Naive thymus-derived CD8-positive, alpha-beta T cell (primary cell): Measurements from ENCODE around the gene APOC1. TPM values are rescaled to one million over a fixed set of nuclear protein-coding genes. Genes with fewer than 3 reads are reported as not detected.
"Not testable (repeated sequence)": the region's sequence is repeated elsewhere in the genome, so short reads cannot be mapped to it uniquely, and the experiment has no call there.

Experiments
- ATAC-seq, 2 donors: fragments of 150-1000 bp; cut with Tn5 transposase in 1 of 2; sonication (Bioruptor Pico), chemical (Tn5 transposase) in 1 of 2; 1 replicate in 1 of 2; 2 replicates in 1 of 2; pipeline ENCODE4 v1.10.0; 2021; ENCODE audit warnings: mild to moderate bottlenecking in 2 of 2, moderate library complexity in 2 of 2
- POLR2A ChIA-PET: fragments of 350-600 bp; sonication (Branson Sonifier 250); formaldehyde crosslinking; loops from one replicate; lab custom pipeline; 2021; ENCODE audit warnings: antibody characterized with exemption; lab: Charles Lee
- DNase-seq, 10 donors: peaks; one replicate each; pipeline versions ENCODE4 v3.0.0 to v3.0.0-alpha.2; 2020 to 2022
- H3K27ac Mint-ChIP-seq, 10 donors: one replicate each; pipeline ENCODE4 v1.8.0; 2020 to 2022; ENCODE audit warnings: mild to moderate bottlenecking in 10 of 10, mixed read lengths in 10 of 10, moderate library complexity in 4 of 10, inconsistent platforms in 1 of 10
- H3K27me3 Mint-ChIP-seq, 5 donors: one replicate each; pipeline ENCODE4 v1.8.0; 2021 to 2022; ENCODE audit warnings: mixed read lengths in 5 of 5
- H3K36me3 Mint-ChIP-seq, 3 donors: one replicate each; pipeline ENCODE4 v1.8.0; 2020 to 2022; ENCODE audit warnings: mixed read lengths in 3 of 3, mild to moderate bottlenecking in 2 of 3, inconsistent platforms in 1 of 3
- H3K4me1 Mint-ChIP-seq, 4 donors: one replicate each; pipeline ENCODE4 v1.8.0; 2021 to 2022; ENCODE audit warnings: mixed read lengths in 4 of 4
- H3K4me3 Mint-ChIP-seq, 10 donors: one replicate each; pipeline ENCODE4 v1.8.0; 2020 to 2022; ENCODE audit warnings: mild to moderate bottlenecking in 10 of 10, mixed read lengths in 10 of 10, moderate library complexity in 6 of 10, inconsistent platforms in 1 of 10
- H3K9me3 Mint-ChIP-seq, 9 donors: one replicate each; pipeline ENCODE4 v1.8.0; 2020 to 2022; ENCODE audit warnings: mixed read lengths in 9 of 9, mild to moderate bottlenecking in 3 of 9, inconsistent platforms in 1 of 9, moderate library complexity in 1 of 9
- polyA plus RNA-seq, 3 donors: library from polyadenylated mRNA; unstranded; fragments of 300-500 nt; fragmentation: Illumina TruSeq; gene quantifications; one replicate each; pipeline ENCODE4 v1.2.3, GENCODE V29; 2021
- total RNA-seq, 8 experiments: library from RNA in 2 of 8; stranded (reverse) in 2 of 8; gene quantifications; one replicate each; pipeline ENCODE4 v1.2.3 and lab custom pipeline; 2021 to 2026

APOC1 gene
- total and polyA plus RNA-seq, 5 experiments from 2014 or later, result 1.4 TPM; not detected in 4

DNA sequence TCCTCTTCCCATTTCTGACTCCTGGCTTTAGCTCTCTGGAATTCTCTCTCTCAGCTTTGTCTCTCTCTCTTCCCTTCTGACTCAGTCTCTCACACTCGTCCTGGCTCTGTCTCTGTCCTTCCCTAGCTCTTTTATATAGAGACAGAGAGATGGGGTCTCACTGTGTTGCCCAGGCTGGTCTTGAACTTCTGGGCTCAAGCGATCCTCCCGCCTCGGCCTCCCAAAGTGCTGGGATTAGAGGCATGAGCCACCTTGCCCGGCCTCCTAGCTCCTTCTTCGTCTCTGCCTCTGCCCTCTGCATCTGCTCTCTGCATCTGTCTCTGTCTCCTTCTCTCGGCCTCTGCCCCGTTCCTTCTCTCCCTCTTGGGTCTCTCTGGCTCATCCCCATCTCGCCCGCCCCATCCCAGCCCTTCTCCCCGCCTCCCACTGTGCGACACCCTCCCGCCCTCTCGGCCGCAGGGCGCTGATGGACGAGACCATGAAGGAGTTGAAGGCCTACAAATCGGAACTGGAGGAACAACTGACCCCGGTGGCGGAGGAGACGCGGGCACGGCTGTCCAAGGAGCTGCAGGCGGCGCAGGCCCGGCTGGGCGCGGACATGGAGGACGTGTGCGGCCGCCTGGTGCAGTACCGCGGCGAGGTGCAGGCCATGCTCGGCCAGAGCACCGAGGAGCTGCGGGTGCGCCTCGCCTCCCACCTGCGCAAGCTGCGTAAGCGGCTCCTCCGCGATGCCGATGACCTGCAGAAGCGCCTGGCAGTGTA lies 6.2 kb upstream of the APOC1 start:
- peaks cover 8 to 19% (median 12%) of the 10 kb centered on the region in 4 donors for H3K4me1 Mint-ChIP-seq
- H3K9me3 Mint-ChIP-seq, result no peaks in the 10 kb centered on the region
- H3K27ac Mint-ChIP-seq, result no peak overlapping the region
- DNase-seq (no peak), ATAC-seq (no peak)
- H3K36me3 Mint-ChIP-seq, result peaks cover 0 to 8% (median 0%) of the 10 kb centered on the region in 3 donors
- peaks cover 12 to 49% (median 23%) of the 10 kb centered on the region in 5 donors for H3K27me3 Mint-ChIP-seq
- POLR2A ChIA-PET, result interaction anchor here (0.5 to 0.6 kb wide), 2 partner anchors 8 to 402 kb away, joined by 6 to 8 read pairs; no protein-coding TSS in a partner anchor
- no peak overlapping the region for H3K4me3 Mint-ChIP-seq

DNA sequence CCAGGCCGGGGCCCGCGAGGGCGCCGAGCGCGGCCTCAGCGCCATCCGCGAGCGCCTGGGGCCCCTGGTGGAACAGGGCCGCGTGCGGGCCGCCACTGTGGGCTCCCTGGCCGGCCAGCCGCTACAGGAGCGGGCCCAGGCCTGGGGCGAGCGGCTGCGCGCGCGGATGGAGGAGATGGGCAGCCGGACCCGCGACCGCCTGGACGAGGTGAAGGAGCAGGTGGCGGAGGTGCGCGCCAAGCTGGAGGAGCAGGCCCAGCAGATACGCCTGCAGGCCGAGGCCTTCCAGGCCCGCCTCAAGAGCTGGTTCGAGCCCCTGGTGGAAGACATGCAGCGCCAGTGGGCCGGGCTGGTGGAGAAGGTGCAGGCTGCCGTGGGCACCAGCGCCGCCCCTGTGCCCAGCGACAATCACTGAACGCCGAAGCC lies 5.6 kb upstream of the APOC1 start:
- Mint-ChIP-seq H3K4me1 (peaks cover 8 to 19% (median 11%) of the 10 kb centered on the region in 4 donors), H3K36me3 (peaks cover 0 to 3% (median 0%) of the 10 kb centered on the region in 3 donors), H3K27me3 (peaks cover 12 to 55% (median 26%) of the 10 kb centered on the region in 5 donors), H3K4me3 (no peak overlapping the region), H3K27ac (peak overlapping the region in 1 of 10 donors; percentile 76), H3K9me3 (no peaks in the 10 kb centered on the region)
- no peak for ATAC-seq
- no peak for DNase-seq
- POLR2A ChIA-PET, result interaction anchor here (0.5 kb wide), 1 partner anchor 401 kb away, joined by 6 read pairs; no protein-coding TSS in a partner anchor

DNA sequence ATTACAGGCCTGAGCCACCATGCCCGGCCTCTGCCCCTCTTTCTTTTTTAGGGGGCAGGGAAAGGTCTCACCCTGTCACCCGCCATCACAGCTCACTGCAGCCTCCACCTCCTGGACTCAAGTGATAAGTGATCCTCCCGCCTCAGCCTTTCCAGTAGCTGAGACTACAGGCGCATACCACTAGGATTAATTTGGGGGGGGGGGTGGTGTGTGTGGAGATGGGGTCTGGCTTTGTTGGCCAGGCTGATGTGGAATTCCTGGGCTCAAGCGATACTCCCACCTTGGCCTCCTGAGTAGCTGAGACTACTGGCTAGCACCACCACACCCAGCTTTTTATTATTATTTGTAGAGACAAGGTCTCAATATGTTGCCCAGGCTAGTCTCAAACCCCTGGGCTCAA lies 4.6 kb upstream of the APOC1 start:
- Mint-ChIP-seq H3K36me3 (peaks cover 0 to 3% (median 0%) of the 10 kb centered on the region in 3 donors), H3K27ac (peak overlapping the region in 1 of 10 donors; percentile 76), H3K27me3 (peaks cover 17 to 63% (median 31%) of the 10 kb centered on the region in 5 donors), H3K4me1 (peaks cover 12 to 25% (median 18%) of the 10 kb centered on the region in 4 donors), H3K4me3 (no peak overlapping the region), H3K9me3 (no peaks in the 10 kb centered on the region)
- POLR2A ChIA-PET, result no interaction called here
- ATAC-seq (no peak), DNase-seq (no peak)

DNA sequence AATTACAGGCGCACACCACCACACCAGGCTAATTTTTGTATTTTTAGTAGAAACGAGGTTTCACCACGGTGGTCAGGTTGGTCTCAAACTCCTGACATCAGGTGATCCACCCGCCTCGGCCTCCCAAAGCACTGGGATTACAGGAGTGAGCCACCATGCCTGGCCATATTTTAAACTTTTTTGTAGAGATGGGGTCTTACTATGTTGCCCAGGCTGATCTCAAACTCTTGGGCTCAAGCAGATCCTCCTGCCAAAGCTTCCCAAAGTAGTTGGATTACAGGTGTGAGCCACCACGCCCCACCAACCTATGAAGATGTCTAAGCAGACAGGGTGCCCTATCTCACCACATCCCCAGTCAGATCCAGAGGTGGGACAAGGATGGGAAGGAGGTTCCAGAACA lies 2.5 kb upstream of the APOC1 start:
- Mint-ChIP-seq H3K4me1 (peaks cover 7 to 12% (median 10%) of the 10 kb centered on the region in 4 donors), H3K27me3 (peaks cover 13 to 51% (median 23%) of the 10 kb centered on the region in 5 donors), H3K27ac (peak overlapping the region in 1 of 10 donors; percentile 83), H3K4me3 (peak overlapping the region in 1 of 10 donors; percentile 6)
- H3K36me3 Mint-ChIP-seq, POLR2A ChIA-PET, H3K9me3 Mint-ChIP-seq, DNase-seq, ATAC-seq: not testable (repeated sequence)

DNA sequence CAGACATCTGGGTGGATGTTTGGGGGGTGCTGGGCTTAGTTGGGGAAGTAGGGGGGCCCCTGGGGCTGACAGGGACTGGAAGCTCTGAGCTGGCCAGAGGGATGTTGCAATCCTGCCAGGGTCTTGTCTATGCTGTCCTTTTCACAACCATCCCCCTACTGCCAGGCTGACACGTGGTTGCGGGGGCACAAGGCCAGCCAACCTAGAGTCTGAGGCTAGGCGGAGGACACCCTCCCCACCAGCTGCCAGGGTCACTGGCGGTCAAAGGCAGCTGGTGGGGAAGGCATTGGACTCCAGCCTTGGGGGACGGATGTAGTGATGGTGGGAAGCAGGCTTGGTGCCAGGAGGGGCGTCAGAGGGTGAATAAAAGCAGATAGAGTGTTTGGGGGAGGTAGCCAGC lies 1.6 kb upstream of the APOC1 start:
- Mint-ChIP-seq H3K27me3 (peaks cover 13 to 43% (median 22%) of the 10 kb centered on the region in 5 donors), H3K27ac (no peak overlapping the region), H3K9me3 (no peaks in the 10 kb centered on the region), H3K4me1 (peaks cover 7 to 12% (median 9%) of the 10 kb centered on the region in 4 donors), H3K36me3 (peaks cover 0 to 2% (median 0%) of the 10 kb centered on the region in 3 donors), H3K4me3 (peak overlapping the region in 1 of 10 donors; percentile 7)
- DNase-seq (no peak), ATAC-seq (no peak)
- POLR2A ChIA-PET, result no interaction called here

DNA sequence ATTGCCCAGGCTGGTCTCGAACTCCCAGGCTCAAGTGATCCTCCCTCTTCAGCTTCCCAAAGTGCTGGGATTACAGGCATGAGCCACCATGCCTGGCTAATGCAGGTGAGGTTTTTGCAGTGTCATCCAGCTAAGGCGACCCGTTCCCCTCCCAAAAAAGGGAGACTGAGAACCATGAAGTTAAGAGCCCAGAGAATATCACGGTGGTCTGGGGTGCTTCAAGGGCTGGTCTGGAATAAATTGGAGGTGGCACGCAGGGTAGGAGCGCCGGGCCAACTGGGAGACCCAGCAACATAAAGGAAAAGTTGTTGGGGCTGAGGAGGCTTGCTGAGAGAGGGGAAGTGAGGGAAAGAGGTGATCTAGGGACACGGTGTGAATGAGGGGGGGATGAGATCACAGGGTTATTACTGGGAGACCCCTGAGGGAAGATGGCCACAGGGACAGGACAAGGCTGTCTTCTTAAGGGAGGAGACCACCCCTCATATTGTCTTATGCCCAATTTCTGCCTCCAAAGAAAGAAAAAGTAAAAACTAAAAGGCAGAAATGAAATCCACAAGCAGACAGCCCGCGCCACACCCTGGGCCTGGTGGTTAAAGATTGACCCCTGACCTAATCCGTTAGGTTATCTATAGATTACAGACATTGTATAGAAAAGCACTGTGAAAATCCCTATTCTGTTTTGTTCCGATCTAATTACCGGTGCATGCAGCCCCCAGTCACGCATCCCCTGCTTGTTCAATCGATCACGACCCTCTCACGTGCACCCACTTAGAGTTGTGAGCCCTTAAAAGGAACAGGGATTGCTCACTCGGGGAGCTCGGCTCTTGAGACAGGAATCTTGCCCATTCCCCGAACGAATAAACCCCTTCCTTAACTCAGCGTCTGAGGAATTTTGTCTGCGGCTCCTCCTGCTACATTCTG lies 636 bp upstream of the APOC1 start:
- not testable (repeated sequence) for H3K9me3 Mint-ChIP-seq, ATAC-seq, DNase-seq, H3K36me3 Mint-ChIP-seq
- peaks cover 7 to 12% (median 9%) of the 10 kb centered on the region in 4 donors for H3K4me1 Mint-ChIP-seq
- H3K27me3 Mint-ChIP-seq, result peaks cover 11 to 37% (median 19%) of the 10 kb centered on the region in 5 donors
- POLR2A ChIA-PET, result interaction anchor here (0.6 kb wide), 1 partner anchor 129 kb away, joined by 4 read pairs; no protein-coding TSS in a partner anchor
- H3K27ac Mint-ChIP-seq, result peak overlapping the region in 2 of 10 donors; percentile 70 to 72
- peak overlapping the region; percentile 37 to 91 (median 87) for H3K4me3 Mint-ChIP-seq

DNA sequence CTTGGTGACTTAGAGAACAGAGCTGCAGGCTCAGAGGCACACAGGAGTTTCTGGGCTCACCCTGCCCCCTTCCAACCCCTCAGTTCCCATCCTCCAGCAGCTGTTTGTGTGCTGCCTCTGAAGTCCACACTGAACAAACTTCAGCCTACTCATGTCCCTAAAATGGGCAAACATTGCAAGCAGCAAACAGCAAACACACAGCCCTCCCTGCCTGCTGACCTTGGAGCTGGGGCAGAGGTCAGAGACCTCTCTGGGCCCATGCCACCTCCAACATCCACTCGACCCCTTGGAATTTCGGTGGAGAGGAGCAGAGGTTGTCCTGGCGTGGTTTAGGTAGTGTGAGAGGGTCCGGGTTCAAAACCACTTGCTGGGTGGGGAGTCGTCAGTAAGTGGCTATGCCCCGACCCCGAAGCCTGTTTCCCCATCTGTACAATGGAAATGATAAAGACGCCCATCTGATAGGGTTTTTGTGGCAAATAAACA lies 9.9 kb downstream of the APOC1 start:
- H3K4me3 Mint-ChIP-seq, result no peak overlapping the region
- no peaks in the 10 kb centered on the region for H3K9me3 Mint-ChIP-seq
- H3K27ac Mint-ChIP-seq, result no peak overlapping the region
- peaks cover 13 to 35% (median 20%) of the 10 kb centered on the region in 5 donors for H3K27me3 Mint-ChIP-seq
- POLR2A ChIA-PET, result no interaction called here
- ATAC-seq (no peak), DNase-seq (no peak)
- H3K36me3 Mint-ChIP-seq, result no peaks in the 10 kb centered on the region
- peaks cover 8 to 22% (median 11%) of the 10 kb centered on the region in 4 donors for H3K4me1 Mint-ChIP-seq

DNA sequence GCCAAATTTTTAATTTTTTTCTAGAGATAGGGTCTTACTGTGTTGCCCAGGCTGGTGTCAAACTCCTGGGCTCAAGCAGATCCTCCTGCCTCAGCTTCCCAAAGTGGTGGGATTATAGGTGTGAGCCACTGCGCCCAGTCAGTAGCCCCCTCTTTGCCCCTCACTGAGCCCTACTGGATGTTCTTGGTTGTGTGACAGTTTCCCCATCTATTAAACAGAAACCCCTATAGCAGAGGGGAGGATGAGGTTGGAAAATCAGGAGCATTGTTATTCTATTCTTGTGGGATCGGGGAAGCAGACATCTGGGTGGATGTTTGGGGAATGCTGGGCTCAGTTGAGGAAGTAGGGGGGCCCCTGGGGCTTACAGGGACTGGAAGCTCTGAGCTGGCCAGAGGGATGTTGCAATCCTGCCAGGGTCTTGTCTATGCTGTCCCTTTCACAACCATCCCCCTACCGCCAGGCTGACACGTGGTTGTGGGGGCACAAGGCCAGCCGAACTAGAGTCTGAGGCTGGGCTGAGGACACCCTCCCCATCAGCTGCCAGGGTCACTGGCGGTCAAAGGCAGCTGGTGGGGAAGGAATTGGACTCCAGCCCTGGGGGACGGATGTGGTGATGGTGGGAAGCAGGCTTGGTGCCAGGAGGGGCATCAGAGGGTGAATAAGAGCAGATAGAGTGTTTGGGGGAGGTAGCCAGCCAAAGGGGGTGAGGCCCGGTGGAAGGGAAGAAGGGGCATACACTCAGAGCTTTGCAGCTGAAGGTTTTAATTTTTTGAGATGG lies 10.9 kb downstream of the APOC1 start:
- Mint-ChIP-seq H3K4me3 (no peak overlapping the region), H3K4me1 (peaks cover 8 to 22% (median 11%) of the 10 kb centered on the region in 4 donors), H3K9me3 (no peaks in the 10 kb centered on the region), H3K27ac (no peak overlapping the region), H3K36me3 (no peaks in the 10 kb centered on the region), H3K27me3 (peaks cover 13 to 43% (median 20%) of the 10 kb centered on the region in 5 donors)
- ATAC-seq (no peak), DNase-seq (no peak)
- POLR2A ChIA-PET, result no interaction called here

DNA sequence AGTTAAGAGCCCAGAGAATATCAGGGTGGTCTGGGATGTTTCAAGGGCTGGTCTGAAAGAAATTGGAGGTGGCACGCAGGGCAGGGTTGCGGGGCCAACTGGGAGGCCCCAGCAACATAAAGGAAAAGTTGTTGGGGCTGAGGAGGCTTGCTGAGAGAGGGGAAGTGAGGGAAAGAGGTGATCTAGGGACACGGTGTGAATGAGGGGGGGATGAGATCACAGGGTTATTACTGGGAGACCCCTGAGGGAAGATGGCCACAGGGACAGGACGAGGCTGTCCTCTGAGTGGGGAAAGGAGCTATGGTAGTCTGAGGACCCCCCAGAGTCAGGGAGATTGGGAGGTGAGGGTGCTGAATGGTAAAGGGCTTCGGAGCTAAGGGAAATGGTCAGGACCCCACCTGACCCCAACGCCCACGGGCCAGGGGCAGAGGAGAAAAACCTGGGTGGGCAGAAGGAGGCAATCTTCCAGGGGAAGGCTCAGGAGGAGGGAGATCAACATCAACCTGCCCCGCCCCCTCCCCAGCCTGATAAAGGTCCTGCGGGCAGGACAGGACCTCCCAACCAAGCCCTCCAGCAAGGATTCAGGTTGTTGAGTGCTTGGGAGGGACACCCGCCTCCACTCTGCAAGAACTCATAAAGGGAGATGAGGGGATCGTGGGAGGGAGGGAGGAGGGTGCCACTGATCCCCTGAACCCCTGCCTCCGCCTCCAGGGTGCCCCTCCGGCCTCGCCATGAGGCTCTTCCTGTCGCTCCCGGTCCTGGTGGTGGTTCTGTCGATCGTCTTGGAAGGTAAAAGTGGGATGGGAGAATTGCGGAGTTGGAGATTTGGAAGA lies 12.1 kb downstream of the APOC1 start:
- H3K36me3 Mint-ChIP-seq, POLR2A ChIA-PET, H3K9me3 Mint-ChIP-seq, DNase-seq: not testable (repeated sequence)
- ATAC-seq, result peak in 1 of 2 donors; percentile 14
- peak overlapping the region in 5 of 10 donors; percentile 22 to 56 (median 43) for H3K4me3 Mint-ChIP-seq
- peaks cover 13 to 43% (median 20%) of the 10 kb centered on the region in 5 donors for H3K27me3 Mint-ChIP-seq
- H3K4me1 Mint-ChIP-seq, result peaks cover 8 to 22% (median 11%) of the 10 kb centered on the region in 4 donors
- H3K27ac Mint-ChIP-seq, result peak overlapping the region in 1 of 10 donors; percentile 21

DNA sequence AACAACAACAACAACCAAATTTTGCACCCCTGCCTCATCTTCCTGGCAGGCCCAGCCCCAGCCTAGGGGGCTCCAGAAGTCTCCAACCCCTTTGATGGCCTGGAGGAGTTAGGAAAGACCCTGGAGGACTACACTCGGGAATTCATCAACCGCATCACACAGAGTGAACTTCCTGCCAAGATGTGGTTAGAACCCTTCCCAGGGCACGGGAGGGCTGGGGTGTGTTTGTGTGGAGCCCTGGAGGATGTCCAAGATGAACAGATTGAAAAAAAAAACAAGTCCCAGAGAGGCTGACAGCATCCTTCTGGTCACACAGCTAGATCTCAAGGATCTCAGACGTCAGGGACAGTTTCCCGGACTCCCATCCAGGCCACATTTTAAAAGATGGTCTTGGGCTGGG lies 13.3 kb downstream of the APOC1 start:
- H3K27me3 Mint-ChIP-seq, result peaks cover 13 to 43% (median 20%) of the 10 kb centered on the region in 5 donors
- no peaks in the 10 kb centered on the region for H3K36me3 Mint-ChIP-seq
- peaks cover 8 to 22% (median 11%) of the 10 kb centered on the region in 4 donors for H3K4me1 Mint-ChIP-seq
- no peak overlapping the region for H3K4me3 Mint-ChIP-seq
- H3K9me3 Mint-ChIP-seq, result no peaks in the 10 kb centered on the region
- ATAC-seq (no peak), DNase-seq (no peak)
- POLR2A ChIA-PET, result no interaction called here
- H3K27ac Mint-ChIP-seq, result no peak overlapping the region

DNA sequence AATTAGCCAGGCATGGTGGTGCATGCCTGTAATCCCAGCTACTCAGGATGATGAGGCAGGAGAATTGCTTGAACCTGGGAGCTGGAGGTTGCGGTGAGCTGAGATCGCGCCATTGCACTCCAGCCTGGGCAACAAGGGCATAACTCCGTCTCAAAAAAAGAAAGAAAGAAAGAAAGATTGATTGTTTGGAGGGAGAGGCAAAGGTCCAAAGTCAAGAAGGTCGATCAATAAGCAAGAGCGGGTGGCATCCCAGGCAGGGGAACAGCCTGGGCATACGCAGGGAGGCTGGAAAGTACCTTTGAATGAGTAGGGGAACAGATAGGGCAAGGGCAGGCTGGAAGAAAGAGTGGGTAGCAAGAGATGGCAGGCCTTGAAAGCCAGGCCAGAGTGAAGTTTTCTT lies 15.7 kb downstream of the APOC1 start:
- ATAC-seq, result no peak
- Mint-ChIP-seq H3K9me3 (no peaks in the 10 kb centered on the region), H3K36me3 (no peaks in the 10 kb centered on the region), H3K27me3 (peaks cover 11 to 40% (median 19%) of the 10 kb centered on the region in 5 donors), H3K27ac (peak overlapping the region in 1 of 10 donors; percentile 67), H3K4me1 (peaks cover 8 to 22% (median 11%) of the 10 kb centered on the region in 4 donors), H3K4me3 (no peak overlapping the region)
- DNase-seq, result no peak
- POLR2A ChIA-PET, result interaction anchor here (0.6 kb wide), 1 partner anchor 142 kb away, joined by 4 read pairs; no protein-coding TSS in a partner anchor
